GM12874 (cell line): ENCODE measurements around the gene SNX27.

Experiments used
- CTCF ChIP-seq: IDR thresholded peaks from 2 replicates; pipeline ENCODE4 v1.5.1; 2011; ENCODE audit warnings: low read depth, mild to moderate bottlenecking, control low read depth, low read length, moderate library complexity; ENCODE audit not compliant: insufficient read depth

The SNX27 gene

GRCh38 chr1:151715726-151716404 is 104.0 kb downstream of the SNX27 start:
- TF ChIP-seq CTCF: no peak

DNA sequence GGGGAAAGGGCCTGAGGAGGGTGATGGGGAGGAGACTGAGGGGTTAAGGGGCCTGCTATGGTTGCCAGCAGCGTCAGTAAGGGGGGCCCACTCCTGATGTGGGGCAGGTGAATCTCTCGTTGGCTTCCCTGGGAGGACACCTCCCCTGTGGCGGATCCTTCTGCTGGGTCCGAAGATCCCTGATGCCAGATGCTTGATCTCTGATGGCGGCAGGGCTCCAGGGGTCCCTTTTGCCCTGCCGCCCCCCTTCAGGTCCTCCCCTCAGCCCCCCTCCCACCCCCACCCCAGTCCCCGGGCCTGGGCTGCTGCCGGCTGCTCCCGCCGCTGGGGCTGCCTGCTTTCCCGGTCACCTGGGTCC is 104.5 kb downstream of the SNX27 start:
- TF ChIP-seq CTCF: no peak

- TF ChIP-seq CTCF: no peak
Measured at GRCh38 chr1:151716771-151717631, 105.2 kb downstream of the SNX27 start, which contains the start of gene CELF3. Gene CELF3, minus strand, starts transcription at chr1:151716803. Its CDS starts 783 bp downstream, at chr1:151716020.

GRCh38 chr1:151718011-151718431 is 106.2 kb downstream of the SNX27 start:
- no peak for TF ChIP-seq CTCF

DNA sequence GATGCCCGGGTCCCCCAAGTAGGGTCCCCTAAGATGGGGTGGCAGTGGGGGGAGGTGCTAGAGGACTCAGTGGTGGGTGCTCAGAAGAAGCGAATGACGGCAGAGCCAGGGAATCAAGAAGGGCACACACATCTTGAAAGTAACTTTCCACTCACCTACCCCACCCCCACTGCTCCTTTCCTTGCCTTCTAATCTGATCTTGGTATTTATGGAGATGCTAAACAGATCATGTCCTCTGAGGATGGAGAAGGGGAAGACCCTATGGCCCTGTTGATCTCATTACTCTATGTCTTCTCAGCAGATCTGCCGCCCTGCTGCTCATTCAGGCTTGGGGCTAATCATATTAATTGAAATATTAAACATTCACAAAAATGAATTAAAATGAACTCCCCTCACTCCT is 106.8 kb downstream of the SNX27 start:
- TF ChIP-seq CTCF: no peak

DNA sequence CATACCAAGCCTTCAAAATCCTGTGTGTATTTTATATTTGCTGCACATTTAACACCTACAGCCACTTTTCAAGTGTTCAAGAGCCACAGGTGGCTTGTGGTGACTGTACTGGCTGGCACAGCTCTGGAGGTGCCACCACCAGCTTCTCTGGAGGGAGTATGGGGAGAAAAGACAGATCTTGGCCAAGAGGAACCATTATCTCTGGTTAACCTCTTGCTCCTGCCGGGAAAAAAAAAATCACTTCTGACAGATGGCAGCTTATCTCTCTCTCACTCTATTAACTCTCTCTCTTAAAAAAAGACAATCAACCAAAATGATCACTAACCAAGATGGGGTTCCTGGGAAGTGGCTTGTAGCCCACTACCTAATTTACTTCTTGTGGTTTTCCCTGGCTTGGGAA is 108.3 kb downstream of the SNX27 start:
- no peak for TF ChIP-seq CTCF

DNA sequence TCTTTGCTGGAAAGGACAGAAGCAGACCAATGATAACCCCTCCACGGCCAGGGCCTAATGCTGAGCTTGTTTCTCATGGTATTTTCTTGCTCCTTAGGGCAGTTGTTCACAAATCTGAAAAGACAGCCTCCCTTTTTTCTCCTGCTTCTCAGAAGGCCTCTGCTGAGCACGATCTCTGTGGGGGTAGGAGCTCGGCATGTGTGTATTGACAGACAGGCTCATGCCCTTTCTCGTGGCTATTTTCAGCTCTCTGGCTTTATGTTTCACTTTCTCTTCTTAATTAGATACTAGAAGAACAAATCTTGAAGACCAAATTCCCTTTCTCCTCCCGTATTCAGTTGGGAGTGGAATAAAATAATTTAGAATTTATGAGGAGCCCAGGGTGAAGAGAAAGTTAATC is 108.7 kb downstream of the SNX27 start:
- TF ChIP-seq CTCF: no peak
